GM06990 (cell line): ENCODE measurements around the gene SMC4.

Source experiments
- DNase-seq: peaks from one replicate; pipeline ENCODE4 v3.0.0-alpha.2; 2011; ENCODE audit not compliant: insufficient read length; ENCODE audit errors: extremely low read depth
- H3K27me3 ChIP-seq: replicated peaks from 2 replicates; pipeline ENCODE4 v1.6.0; 2011; ENCODE audit warnings: low read length; ENCODE audit not compliant: control insufficient read depth, insufficient read depth
- H3K36me3 ChIP-seq: 2 replicates; pipeline ENCODE4 v1.5.1; 2011; ENCODE audit warnings: low read length; ENCODE audit not compliant: control insufficient read depth, insufficient read depth
- H3K4me3 ChIP-seq: replicated peaks from 2 replicates; pipeline ENCODE4 v1.5.1; 2011; ENCODE audit warnings: low read depth, mild to moderate bottlenecking, control low read depth, low read length
- TF ChIP-seq, protein P1 (sequence below): IDR thresholded peaks from 2 replicates; pipeline ENCODE4 v1.5.1; 2011; ENCODE audit warnings: low read length, control low read depth, mild to moderate bottlenecking, inconsistent platforms; ENCODE audit not compliant: insufficient read depth, poor library complexity, severe bottlenecking

The SMC4 gene

DNA sequence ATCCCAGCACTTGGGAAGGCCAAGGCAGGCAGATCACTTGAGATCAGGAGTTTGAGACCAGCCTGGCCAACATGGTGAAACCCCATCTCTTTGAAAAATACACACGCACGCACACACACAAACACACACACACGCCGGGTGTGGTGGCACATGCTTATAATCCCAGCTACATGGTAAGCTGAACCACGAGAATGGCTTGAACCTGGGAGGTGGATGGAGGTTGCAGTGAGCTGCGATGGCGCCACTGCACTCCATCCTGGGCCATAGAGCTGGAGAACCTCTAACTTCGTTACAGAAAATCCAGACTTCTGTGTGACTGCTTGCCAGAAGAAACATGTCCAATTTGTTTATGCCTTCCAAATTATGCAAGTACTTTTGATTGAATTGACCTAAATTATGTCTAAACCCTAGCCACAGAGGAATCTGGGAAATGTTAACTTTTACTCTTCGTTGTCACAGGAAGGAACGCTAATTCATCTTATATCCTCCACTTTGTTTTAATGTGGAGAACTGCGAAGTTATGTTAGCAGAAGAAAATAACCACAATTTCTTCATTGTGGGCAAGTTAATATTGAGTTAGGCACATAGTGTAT is 28.5 kb downstream of the SMC4 start:
- TF ChIP-seq, protein P1, sequence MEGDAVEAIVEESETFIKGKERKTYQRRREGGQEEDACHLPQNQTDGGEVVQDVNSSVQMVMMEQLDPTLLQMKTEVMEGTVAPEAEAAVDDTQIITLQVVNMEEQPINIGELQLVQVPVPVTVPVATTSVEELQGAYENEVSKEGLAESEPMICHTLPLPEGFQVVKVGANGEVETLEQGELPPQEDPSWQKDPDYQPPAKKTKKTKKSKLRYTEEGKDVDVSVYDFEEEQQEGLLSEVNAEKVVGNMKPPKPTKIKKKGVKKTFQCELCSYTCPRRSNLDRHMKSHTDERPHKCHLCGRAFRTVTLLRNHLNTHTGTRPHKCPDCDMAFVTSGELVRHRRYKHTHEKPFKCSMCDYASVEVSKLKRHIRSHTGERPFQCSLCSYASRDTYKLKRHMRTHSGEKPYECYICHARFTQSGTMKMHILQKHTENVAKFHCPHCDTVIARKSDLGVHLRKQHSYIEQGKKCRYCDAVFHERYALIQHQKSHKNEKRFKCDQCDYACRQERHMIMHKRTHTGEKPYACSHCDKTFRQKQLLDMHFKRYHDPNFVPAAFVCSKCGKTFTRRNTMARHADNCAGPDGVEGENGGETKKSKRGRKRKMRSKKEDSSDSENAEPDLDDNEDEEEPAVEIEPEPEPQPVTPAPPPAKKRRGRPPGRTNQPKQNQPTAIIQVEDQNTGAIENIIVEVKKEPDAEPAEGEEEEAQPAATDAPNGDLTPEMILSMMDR: no peak
- no peaks in the 10 kb centered on the region for H3K27me3 ChIP-seq

DNA sequence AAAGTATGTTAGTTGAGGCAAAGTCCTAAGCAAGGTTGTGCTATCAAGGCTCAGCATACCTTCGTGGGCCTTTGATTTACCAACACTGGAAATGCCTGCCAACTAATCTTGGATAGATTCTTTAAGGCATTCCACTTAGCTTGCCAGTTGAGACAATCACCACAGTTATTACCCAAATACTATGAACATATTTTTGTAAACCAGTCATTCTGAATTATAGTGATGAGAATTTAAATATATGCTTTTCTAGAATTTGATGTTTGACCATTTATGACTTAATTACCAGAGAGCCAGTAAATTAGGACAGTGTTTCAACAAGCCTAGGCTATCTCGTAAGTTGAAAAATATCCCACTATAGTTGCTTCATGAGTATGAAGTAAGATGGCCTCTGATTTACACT is 34.6 kb downstream of the SMC4 start:
- Histone ChIP-seq H3K36me3 (peaks cover 7% of the 10 kb centered on the region), H3K4me3 (no peak overlapping the region), H3K27me3 (no peaks in the 10 kb centered on the region)
- TF ChIP-seq, protein P1: no peak
- no peak for DNase-seq

More for the DNA sequence above, 28.5 kb downstream of the SMC4 start:
- H3K36me3 ChIP-seq: peaks cover 13% of the 10 kb centered on the region
- no peak for DNase-seq
- H3K4me3 ChIP-seq: no peak overlapping the region

DNA sequence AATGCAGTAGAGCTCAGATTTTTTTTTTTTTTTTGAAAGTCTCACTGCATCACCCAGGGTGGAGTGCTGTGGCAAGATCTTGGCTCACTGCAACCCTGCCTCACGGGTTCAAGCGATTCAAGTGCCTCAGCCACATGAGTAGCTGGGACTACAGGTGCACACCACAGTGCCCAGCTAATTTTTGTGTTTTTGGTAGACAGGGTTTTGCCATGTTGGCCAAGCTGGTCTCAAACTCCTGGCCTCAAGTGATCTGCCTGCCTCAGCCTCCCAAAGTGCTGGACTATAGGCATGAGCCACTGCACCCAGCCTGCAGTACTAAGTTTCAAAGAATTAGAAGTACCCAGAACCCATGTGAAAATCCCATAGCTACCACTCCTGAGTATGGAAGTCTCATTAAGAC is 35.6 kb downstream of the SMC4 start:
- TF ChIP-seq, protein P1: no peak
- no peak for DNase-seq
- Histone ChIP-seq H3K36me3 (peaks cover 5% of the 10 kb centered on the region), H3K4me3 (no peak overlapping the region), H3K27me3 (no peaks in the 10 kb centered on the region)

DNA sequence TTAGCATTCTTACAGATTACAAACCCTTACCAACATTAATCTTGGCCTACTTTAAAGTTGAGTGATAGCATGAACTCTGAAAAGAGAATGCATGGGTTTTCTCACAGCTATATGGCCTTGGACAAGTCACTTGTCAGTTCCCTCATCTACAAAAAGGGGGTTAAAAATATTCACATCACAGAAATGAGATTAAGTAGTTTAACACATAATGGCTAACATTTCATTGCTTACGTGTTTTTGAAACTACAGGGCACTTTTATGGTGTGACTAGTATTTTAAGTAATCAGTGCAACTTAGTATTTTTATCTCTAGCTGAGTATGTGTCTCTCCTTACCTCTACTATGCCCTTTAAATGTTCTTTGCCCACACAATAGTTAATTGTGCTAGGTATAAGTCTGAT is 36.3 kb downstream of the SMC4 start:
- Histone ChIP-seq H3K4me3 (no peak overlapping the region), H3K27me3 (no peaks in the 10 kb centered on the region), H3K36me3 (peaks cover 5% of the 10 kb centered on the region)
- no peak for DNase-seq
- TF ChIP-seq, protein P1: no peak

DNA sequence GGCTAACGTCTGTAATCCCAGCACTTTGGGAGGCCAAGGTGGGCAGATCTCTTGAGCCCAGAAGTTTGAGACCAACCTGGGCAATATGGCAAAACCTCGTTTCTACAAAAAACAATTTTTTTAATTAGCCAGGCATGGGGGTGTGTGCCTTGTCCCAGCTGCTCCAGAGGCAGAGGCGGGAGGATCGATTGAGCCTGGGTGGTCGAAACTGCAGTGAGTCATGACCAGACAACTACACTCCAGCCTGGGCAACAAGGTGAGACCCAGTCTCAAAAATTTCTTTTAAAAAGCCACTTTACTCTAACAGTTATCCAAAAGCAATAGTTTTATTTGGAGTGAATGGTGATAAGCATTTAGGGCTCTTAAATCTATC is 37.6 kb downstream of the SMC4 start:
- TF ChIP-seq, protein P1: no peak
- H3K27me3 ChIP-seq: no peaks in the 10 kb centered on the region
- no peak overlapping the region for H3K4me3 ChIP-seq
- peaks cover 5% of the 10 kb centered on the region for H3K36me3 ChIP-seq
- DNase-seq: no peak

DNA sequence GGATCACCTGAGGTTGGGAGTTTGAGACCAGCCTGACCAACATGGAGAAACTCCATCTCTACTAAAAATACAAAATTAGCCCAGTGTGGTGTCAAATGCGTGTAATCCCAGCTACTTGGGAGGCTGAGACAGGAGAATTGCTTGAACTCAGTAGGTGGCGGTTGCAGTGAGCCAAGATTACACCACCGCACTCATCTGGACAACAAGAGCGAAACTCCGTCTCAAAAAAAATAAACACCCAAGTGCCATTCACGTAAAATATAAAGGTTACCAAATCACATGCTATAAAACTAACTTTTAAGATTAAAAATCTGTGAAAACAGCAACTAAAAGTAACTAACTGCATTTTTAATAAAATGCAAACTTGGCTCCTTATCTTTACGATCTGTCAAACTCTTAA is 41.2 kb downstream of the SMC4 start:
- Histone ChIP-seq H3K27me3 (no peaks in the 10 kb centered on the region), H3K4me3 (no peak overlapping the region), H3K36me3 (peaks cover 2% of the 10 kb centered on the region)
- TF ChIP-seq, protein P1: no peak
- DNase-seq: no peak
